Midbrain (tissue), 1 donor: Measurements from ENCODE around the gene ELL2.

Experiments used
- DNase-seq: peaks from one replicate; lab custom pipeline; 2025; lab: John Stamatoyannopoulos, UW

ELL2 gene

GRCh38 chr5:95961617-95962474 lies at the start of gene ELL2:
ELL2 (minus strand) TSS chr5:95961851; CDS start chr5:95961721, 130 bp downstream.
- peak; percentile 96 for DNase-seq

- DNase-seq = no peak
Observed at GRCh38 chr5:96008987-96009647, 47.5 kb upstream of the ELL2 start.

- no peak for DNase-seq
Observed at GRCh38 chr5:96008487-96008886, 46.8 kb upstream of the ELL2 start.

GRCh38 chr5:96007051-96007450 lies 45.4 kb upstream of the ELL2 start:
- DNase-seq = no peak

GRCh38 chr5:96006291-96006690 lies 44.6 kb upstream of the ELL2 start:
- DNase-seq = no peak

GRCh38 chr5:96004754-96005153 lies 43.1 kb upstream of the ELL2 start:
- DNase-seq = no peak

GRCh38 chr5:96004087-96004486 lies 42.4 kb upstream of the ELL2 start:
- no peak for DNase-seq

- no peak for DNase-seq
Observed at GRCh38 chr5:96001262-96001661, 39.6 kb upstream of the ELL2 start.

GRCh38 chr5:96000308-96000707 lies 38.7 kb upstream of the ELL2 start:
- DNase-seq = no peak

- no peak for DNase-seq
Observed at GRCh38 chr5:95996904-95997723, 35.5 kb upstream of the ELL2 start.

GRCh38 chr5:95995962-95996489 lies 34.4 kb upstream of the ELL2 start:
- no peak for DNase-seq

GRCh38 chr5:95993776-95994175 lies 32.1 kb upstream of the ELL2 start:
- no peak for DNase-seq

- DNase-seq = no peak
Observed at GRCh38 chr5:95993266-95993665, 31.6 kb upstream of the ELL2 start.

- no peak for DNase-seq
Observed at GRCh38 chr5:95989283-95990048, 27.8 kb upstream of the ELL2 start.

GRCh38 chr5:95988877-95989276 lies 27.2 kb upstream of the ELL2 start:
- DNase-seq = no peak

GRCh38 chr5:95988094-95988493 lies 26.4 kb upstream of the ELL2 start:
- no peak for DNase-seq

GRCh38 chr5:95986937-95987520 lies 25.4 kb upstream of the ELL2 start:
- no peak for DNase-seq

- DNase-seq = no peak
Observed at GRCh38 chr5:95986001-95986400, 24.4 kb upstream of the ELL2 start.

GRCh38 chr5:95985249-95985648 lies 23.6 kb upstream of the ELL2 start:
- no peak for DNase-seq

GRCh38 chr5:95984287-95984938 lies 22.8 kb upstream of the ELL2 start:
- DNase-seq = no peak

- no peak for DNase-seq
Observed at GRCh38 chr5:95983509-95983908, 21.9 kb upstream of the ELL2 start.
